Panc1 (cell line): Measurements from ENCODE around the gene IFTAP.

Source experiments
- POLR2AphosphoS5 ChIP-seq: IDR thresholded peaks from 2 replicates; pipeline ENCODE4 v1.6.1; 2012; ENCODE audit warnings: mild to moderate bottlenecking, low read depth, low read length, moderate library complexity
- TF ChIP-seq, protein P1 (sequence below): fragments of 450-650 bp; IDR thresholded peaks from 2 replicates; pipeline ENCODE4 v1.5.1; 2017; ENCODE audit warnings: mild to moderate bottlenecking

DNA sequence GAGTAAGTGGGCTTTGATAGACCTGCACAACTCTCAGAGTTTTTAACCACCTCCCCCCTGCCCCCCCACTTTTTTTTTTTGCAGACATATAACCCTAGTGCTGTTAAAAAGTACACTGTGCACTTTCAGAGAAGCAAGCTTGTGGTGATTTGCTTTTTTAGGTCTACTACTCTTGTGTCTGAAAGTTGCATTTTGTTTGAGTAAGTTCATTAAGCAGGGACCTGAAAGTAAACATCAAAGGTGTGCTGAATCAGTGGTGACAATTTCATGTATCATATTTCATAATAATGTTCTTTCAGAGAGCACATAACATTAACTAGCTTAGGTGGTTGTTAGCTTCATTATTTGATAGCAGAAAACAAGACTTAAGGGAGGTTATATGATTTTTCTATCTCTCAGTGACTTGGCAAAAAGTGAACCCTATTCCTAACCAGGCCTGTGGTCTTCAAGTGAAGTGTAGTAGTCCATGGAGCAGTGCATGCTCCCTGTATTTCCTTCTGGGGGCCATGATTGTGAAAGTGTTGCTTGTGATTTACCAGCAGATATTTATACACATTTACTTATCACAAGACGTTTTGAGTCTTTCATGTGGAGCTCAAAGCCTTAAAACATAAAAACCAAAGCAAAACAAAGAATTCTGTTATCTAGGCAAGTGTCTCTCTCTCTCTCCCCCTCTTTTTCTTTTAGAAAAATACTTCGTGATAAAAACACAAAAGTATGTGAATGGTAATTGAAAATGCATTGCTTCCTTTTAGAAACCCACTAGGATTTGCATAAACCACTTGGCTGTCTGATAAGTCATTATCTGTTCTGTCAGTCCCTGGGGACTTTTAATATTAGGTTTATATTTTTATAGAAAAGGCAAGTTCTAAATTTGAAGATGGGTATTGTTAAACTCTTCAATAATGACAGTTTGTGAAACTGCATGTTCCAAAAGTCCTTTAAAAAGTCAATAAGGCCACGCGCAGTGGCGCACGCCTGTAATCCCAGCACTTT is 11.2 kb downstream of the IFTAP start:
- TF ChIP-seq, protein P1, sequence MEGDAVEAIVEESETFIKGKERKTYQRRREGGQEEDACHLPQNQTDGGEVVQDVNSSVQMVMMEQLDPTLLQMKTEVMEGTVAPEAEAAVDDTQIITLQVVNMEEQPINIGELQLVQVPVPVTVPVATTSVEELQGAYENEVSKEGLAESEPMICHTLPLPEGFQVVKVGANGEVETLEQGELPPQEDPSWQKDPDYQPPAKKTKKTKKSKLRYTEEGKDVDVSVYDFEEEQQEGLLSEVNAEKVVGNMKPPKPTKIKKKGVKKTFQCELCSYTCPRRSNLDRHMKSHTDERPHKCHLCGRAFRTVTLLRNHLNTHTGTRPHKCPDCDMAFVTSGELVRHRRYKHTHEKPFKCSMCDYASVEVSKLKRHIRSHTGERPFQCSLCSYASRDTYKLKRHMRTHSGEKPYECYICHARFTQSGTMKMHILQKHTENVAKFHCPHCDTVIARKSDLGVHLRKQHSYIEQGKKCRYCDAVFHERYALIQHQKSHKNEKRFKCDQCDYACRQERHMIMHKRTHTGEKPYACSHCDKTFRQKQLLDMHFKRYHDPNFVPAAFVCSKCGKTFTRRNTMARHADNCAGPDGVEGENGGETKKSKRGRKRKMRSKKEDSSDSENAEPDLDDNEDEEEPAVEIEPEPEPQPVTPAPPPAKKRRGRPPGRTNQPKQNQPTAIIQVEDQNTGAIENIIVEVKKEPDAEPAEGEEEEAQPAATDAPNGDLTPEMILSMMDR = no peak
- no peak for TF ChIP-seq POLR2AphosphoS5
